GM18517 (cell line): ENCODE measurements around the gene SLC25A24.
"Not testable (repeated sequence)": the region's sequence is repeated elsewhere in the genome, so short reads cannot be mapped to it uniquely, and the experiment has no call there.

ENCODE experiments used
- ATAC-seq: cut with Tn5 transposase; IDR thresholded peaks from one replicate; pipeline ENCODE4 v1.9.1; 2021; ENCODE audit warnings: mild to moderate bottlenecking, moderate library complexity; ENCODE audit not compliant: unreplicated experiment

SLC25A24 gene

GRCh38 chr1:108199781-108200686, at the start of gene SLC25A24:
Gene SLC25A24, minus strand, starts transcription at chr1:108200343. Its CDS starts 205 bp downstream, at chr1:108200138.
- ATAC-seq = peak; percentile 67

DNA sequence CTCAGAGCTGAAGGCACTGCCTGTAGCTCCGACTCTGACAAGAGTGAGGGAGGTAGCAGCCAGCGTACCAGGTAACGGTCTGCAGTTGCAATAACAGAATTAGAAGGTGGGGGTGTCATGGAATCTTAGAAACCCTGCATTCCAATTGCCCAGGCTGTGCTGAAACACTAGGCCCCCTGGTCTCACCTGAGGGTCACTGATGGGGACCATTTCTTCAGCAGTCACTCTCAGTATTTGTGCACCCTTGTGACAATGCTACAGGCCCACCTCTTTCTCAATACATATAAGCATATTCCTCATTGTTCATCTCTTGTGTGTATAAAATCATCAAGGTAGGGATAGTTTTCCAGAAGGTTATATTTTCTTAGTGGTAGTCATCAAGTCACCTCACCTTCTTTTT, 43.8 kb upstream of the SLC25A24 start, which contains the start of gene NBPF4:
TSS of gene NBPF4 (minus strand) at position 101 of the 400 bp plus-strand sequence. CDS start 315 bp downstream, outside the sequence.
- not testable (repeated sequence) for ATAC-seq

GRCh38 chr1:108239426-108239825, 39.3 kb upstream of the SLC25A24 start:
- not testable (repeated sequence) for ATAC-seq

GRCh38 chr1:108235308-108235707, 35.2 kb upstream of the SLC25A24 start:
- not testable (repeated sequence) for ATAC-seq

- ATAC-seq = not testable (repeated sequence)
Observed at GRCh38 chr1:108232183-108232582, 32.0 kb upstream of the SLC25A24 start.

DNA sequence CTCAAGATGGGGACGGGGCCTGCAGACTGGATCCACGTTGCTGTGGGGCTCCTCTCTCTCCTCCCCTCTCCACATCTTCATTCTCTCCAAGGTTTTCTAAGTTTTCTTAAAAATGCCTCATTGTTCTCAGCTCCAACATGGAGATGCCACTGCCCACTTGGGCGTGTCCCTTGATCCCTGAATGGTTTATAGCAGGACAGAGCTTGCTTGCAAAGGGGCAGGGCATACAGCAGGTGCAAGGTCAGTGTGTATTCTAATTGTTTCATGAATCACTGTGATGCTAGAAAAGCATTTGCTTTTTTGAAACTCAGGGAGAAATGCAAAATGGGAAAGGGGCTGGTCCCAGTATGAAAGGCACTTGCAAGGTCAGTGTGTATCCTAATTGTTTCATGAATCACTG, 29.8 kb upstream of the SLC25A24 start:
- not testable (repeated sequence) for ATAC-seq

DNA sequence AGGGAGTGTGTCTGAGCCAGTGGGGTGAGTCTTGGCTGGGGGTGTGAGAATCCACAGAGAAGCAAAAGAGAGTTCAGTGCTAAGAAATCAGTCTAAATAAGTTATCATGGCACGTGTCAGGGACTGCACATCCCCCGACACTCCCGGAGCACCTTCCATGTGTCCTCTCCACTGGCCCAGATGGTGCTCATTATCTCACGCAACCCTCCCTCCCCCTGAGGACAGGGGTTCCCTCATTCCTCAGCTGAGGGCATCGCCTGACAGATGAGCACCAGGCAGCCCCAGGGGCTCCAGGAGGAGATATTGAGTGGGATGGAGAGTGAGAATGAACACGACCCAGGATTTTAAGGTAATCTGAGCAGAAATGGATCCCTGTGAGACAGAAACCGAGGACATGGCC, 27.6 kb upstream of the SLC25A24 start:
- ATAC-seq = not testable (repeated sequence)

GRCh38 chr1:108226855-108227254, 26.7 kb upstream of the SLC25A24 start:
- not testable (repeated sequence) for ATAC-seq

GRCh38 chr1:108223226-108223625, 23.1 kb upstream of the SLC25A24 start:
- not testable (repeated sequence) for ATAC-seq

DNA sequence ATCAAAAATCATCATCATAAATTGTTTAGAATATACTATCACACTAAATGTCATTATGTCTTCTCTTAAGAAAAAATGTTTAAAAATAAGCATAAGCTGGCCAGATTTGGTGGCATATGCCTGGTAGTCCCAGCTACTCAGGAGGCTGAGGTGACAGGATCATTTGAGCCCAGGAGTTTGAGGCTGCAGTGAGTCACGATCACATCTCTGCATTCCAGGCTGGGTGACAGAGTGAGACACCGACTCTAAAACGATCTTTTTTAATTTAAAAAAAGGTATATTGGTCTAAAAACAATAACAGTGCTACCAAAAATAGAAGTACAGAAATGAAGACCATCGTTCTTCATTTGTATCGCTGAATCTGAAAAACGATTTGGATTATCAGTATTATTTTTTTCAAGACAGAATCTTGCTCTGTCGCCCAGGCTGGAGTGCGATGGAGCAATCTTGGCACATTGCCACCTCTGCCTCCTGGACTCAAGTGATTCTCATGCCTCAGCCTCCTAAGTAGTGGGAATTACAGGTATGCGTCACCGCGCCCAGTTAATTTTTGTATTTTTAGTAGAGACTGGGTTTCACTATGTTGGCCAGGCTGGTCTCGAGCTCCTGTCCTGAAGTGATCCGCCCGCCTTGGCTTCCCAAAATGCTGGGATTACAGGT, 17.5 kb upstream of the SLC25A24 start:
- ATAC-seq = not testable (repeated sequence)

DNA sequence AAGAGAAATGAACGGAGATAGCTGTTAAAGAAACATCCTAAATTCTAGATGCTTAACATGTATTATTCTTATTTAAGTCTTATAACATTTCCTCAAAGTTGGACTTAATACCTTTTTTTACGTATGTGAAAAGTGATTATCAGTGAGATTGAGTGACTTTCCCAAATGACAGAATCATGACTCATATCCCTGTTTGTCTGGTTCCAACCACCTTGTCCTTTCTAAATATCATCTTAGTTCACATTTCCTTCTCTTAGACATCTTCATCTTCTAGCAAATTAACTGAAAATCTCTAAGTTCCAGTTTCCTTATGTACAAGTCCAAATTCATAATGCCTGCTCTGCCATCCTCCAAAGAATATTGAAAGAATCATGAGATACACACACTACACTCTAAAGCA, 16.9 kb upstream of the SLC25A24 start:
- not testable (repeated sequence) for ATAC-seq

GRCh38 chr1:108216028-108216890, 16.1 kb upstream of the SLC25A24 start:
- not testable (repeated sequence) for ATAC-seq

GRCh38 chr1:108214641-108215465, 14.7 kb upstream of the SLC25A24 start:
- not testable (repeated sequence) for ATAC-seq

DNA sequence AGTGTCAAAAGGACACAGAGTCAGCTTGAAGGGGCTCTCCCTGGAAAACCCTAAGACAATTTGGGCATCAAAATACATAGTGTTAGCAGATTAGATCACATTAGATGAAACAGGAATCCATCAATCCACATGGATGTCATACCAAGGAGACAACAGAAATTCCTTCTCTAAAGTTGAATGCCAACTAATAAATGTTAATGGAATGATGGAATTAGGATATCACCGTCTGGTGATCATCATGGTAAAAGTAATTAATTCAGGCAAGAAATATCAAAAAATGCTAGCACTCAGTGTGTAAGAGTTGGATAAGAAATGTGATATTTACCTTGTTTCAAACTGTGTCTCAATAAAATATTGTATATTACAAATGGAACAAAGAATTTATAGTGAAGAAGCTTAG, 10.9 kb upstream of the SLC25A24 start:
- no peak for ATAC-seq

- ATAC-seq = no peak
Observed at GRCh38 chr1:108209456-108210108, 9.4 kb upstream of the SLC25A24 start.

DNA sequence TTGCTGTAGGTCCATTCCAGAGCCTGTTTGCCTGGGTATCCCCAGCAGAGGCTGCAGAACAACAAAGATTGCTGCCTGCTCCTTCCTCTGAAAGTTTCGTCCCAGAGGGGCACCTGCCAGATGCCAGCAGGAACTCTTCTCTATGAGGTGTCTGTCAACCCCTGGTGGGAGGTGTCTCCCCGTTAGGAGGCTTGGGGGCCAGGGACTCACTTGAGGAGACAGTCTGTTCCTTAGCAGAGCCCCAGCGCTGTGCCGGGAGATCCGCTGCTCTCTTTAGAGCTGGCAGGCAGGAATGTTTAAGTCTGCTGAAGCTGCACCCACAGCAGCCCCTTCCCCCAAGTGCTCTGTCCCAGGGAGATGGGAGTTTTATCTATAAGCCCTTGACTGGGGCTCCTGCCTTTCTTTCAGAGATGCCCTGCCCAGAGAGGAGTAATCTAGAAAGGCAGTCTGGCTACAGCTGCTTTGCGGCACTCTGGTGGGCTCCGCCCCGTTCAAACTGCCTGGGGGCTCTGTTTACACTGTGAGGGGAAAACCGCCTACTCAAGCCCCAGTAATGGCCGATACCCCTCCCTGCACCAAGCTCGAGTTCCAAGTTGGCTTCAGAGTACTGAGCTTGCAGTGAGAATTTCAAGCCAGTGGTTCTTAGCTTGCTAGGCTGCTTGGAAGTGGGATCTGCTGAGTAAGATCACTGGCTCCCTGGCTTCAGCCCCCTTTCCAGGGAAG, 8.7 kb upstream of the SLC25A24 start:
- no peak for ATAC-seq

DNA sequence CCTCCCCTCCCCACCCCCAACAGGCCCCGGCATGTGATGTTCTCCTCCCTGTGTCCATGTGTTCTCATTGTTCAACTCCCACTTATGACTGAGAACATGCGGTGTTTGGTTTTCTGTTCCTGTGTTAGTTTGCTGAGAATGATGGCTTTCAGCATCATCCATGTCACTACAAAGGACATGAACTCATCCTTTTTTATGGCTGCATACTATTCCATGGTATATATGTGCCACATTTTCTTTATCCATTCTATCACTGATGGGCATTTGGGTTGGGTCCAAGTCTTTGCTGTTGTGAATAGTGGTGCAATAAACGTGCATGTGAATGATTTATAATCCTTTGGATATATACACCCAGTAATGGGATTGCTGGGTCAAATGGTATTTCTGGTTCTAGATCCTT, 3.4 kb upstream of the SLC25A24 start:
- ATAC-seq = not testable (repeated sequence)

GRCh38 chr1:108201687-108202086, 1.5 kb upstream of the SLC25A24 start:
- ATAC-seq = no peak

- ATAC-seq = no peak
Observed at GRCh38 chr1:108200687-108201051, 526 bp upstream of the SLC25A24 start.
